GM21390 (cell line): ENCODE data around the gene NODAL.
"Not testable (repeated sequence)": the region's sequence is repeated elsewhere in the genome, so short reads cannot be mapped to it uniquely, and the experiment has no call there.

ENCODE experiments used
- ATAC-seq: cut with Tn5 transposase; IDR thresholded peaks from one replicate; pipeline ENCODE4 v1.9.1; 2021; ENCODE audit not compliant: unreplicated experiment

The NODAL gene

GRCh38 chr10:70441161-70441894, at the start of gene NODAL:
NODAL (minus strand) TSS chr10:70441681; CDS start chr10:70441667, 14 bp downstream.
- no peak for ATAC-seq

- ATAC-seq: no peak
Measured at GRCh38 chr10:70490142-70490541, 48.7 kb upstream of the NODAL start.

DNA sequence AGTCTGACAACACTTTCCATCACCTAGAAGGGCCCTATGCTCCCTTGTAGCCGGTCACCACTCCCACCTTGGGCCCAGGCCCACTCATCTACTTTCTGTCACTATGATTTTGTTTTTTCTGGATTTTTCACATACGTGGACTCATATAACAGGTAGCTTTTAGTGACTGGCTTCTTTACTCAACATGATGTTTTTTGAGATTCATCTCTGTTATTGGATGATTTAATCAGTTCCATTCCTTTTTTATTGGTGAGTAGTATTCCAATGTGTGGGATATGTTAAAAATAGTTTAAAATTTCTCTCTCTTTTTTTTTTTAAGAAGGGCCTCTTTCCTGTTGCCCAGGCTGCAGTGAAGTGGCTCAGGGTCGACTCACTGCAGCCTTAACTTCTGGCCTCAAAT, 46.3 kb upstream of the NODAL start:
- no peak for ATAC-seq

- ATAC-seq: not testable (repeated sequence)
Measured at GRCh38 chr10:70483872-70484271, 42.4 kb upstream of the NODAL start.

- ATAC-seq: no peak
Measured at GRCh38 chr10:70482982-70483760, 41.7 kb upstream of the NODAL start.

DNA sequence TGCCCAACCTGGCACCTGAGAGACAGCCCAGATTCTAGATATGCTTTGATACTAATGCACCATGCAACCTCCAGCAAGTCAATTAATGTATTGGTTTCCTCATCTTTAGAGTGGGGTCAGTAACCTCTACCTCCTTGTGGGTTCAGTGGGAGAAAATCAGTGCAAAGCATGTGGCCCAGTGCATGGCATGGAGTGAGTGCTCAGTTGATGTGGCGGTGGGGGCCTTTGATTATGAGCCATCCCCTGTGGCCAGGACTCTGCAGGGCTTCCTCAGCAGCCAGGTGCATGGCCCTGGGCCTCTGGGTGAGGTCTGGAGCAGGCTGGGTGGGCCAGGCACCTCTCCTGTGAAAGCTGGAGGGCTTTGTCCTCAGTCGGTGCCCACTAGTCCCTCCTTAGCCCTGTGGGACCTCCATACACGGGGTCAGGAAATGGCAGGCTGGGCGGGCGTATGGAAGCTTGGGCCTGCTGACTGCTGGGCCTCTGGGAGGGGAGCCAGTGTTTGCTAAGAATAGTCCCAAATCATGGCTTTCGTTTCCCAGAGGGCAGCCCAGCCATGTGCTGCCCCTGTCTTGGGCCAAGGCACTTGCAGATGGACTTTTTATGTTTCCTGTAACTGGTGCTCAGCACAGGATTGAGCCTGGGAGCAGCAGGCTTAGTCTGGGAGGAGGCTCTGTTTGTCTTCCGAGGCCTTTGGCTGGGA, 40.5 kb upstream of the NODAL start:
- ATAC-seq: no peak

DNA sequence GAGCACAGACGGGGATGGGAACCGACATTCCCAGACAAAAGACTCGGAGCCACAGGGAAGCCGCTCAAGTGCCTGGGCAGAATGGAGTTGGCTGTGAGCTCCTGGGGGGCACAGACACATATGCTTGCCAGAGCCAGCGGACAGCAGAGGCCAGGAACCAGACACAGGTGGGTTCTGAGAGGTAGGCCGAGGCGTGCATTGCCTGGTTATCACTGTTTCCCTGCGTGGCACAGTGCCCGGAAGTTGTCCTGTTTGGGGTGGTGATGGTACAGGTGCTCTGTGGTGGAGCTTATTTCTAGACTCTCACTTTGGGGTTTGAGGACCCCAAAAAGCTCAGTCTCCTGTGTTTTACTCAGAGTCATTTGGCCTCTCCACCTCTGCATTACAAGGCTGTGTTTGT, 39.6 kb upstream of the NODAL start:
- ATAC-seq: no peak

DNA sequence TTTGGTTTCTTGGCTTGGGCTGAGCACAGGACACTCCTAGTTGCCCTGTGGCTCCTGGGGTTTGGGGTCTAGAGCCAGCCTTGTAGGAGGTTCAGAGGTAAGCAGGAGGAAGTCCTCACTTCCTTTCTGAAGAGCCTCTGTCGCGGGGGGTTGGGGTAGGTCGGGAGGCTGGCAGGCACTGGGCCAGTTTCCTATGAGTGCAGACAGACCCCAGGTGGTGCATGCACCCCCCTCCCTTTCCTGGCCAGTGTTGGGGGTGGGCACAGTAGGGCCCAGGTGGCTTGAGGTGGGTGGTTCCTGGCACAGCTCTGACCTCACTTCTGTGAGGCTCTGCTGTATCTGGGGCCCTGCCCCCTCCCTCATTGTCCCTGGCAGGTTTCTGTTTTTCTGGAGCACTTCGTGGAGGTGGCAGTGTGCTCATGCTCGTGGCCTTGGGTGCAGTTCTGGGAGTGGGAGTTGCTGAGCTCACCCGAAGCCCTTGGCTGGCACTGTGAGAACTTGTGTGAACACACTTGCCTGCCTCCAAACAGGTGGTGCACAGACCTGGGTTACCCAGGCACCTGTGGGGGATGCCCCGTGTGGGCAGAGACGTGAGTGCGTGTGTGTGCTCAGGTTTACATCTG, 38.9 kb upstream of the NODAL start:
- no peak for ATAC-seq

- no peak for ATAC-seq
Measured at GRCh38 chr10:70479626-70480238, 38.3 kb upstream of the NODAL start.

DNA sequence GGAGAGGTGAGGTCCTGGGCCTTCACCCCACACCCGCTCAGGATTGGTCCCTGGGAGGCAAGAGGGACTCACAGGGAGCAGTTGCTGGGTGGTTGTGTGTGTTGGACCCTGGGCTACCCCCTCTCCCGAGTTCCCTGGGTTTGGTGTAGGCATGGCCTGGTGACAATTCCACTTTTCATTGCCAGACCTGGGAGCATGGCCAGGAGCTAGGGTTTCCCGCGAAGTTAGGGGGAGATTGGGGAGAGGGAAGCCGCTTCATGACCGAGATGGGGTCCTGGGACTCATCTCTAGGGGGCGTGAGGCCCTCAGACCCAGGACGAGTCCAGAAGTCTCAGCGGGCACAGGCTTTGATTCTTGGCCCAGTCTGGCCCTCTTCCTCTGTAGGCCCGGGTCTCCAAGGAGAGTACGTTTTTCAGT, 37.7 kb upstream of the NODAL start:
- ATAC-seq: no peak

GRCh38 chr10:70478191-70479164, 37.0 kb upstream of the NODAL start, which contains the start of gene PALD1:
PALD1 (plus strand) TSS chr10:70478767; CDS start chr10:70525952, 47,185 bp downstream.
- no peak for ATAC-seq

DNA sequence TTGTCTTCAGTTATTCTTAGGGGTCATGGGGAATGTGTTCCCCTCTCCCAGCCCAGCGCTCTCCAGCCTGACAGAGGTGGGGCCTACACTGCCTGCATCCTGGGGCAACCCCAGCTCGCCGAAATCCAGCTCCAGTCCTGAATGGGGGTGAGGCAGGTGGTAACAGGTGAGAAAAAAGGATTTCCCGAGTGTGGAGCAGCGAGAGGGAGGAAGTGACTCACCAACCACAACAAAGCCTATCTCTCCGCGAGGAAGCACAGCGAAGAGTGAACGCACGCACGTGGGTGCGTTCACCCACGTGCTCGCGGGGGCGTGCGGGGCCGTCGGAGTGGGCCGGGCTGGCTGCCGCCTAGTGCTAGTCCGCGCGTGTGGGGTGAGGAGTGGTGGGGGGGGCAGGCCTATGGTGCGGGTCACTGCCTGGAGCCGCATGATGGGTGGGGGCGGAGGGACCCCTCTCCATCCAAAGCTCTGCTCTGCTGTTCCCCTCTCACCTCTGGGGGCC, 36.2 kb upstream of the NODAL start:
- no peak for ATAC-seq

GRCh38 chr10:70476249-70477035, 35.0 kb upstream of the NODAL start:
- ATAC-seq: no peak

DNA sequence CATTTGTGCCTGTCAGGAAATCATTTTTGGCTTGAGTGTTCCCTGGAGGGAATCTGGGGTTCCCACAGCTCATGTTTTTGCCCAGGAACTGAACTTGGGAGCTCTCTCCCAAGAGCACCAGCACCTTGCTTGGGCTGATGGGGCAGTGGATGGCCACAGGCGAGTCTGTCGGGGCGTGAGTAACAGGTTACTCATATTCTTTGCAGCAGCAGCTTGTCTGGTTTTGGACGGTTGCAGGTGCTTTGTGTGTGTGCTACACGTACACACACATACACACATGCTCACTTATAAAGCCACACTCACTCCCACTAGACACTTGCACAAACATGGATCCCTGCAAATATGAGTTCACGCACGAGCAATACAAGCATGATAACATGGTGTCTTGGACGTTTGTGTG, 34.2 kb upstream of the NODAL start:
- no peak for ATAC-seq

GRCh38 chr10:70474780-70475179, 33.3 kb upstream of the NODAL start:
- ATAC-seq: no peak

DNA sequence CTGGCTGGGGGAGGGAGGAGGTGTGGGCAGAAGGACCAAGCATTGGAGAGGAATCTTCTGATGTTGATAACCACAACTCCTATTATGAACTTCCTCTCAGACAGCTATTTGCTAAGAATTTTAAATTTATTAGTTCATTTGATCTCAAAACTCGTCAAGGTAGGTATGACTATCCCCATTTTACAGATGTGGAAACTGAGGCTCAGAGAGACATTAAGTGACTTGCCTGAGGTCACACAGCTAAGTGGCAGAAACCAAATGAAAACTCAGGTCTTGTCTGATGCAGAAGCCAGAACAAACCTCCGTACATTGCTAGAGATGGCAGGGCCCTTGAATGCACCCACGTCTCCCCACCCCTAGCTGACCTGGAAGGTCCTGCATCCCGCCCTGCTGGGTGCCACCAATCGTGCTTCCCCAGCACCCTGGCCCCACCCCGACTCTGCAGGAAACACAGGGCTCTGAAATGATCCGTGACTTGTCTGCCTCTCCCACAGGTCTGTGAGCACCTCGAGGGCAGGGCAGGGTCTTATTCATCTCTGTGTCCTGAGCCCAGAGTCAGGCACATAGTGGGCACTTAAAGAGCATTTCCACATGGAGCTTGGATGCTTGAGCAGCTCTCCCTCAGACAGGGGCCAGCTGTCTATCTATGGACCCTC, 31.4 kb upstream of the NODAL start:
- no peak for ATAC-seq

DNA sequence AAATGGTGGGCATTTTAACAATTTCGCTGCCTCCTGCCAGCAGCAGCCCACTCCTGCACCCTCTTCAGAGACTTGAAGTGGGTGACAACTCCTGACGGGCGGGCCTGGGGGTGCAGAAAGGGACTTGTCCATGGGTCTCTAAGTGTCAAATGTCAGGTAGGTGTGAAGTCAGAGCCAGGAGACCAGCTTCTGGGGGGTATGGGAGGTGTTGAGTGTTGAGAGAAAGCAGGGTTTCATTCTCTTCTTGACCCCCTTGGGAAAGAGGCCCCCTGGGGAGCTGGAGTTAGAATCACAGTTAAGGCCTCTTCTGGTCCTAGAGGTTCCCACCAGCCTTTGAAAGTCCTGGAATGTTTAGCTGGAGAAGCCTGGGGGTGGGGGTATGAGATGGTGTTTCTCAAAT, 25.5 kb upstream of the NODAL start:
- ATAC-seq: no peak

DNA sequence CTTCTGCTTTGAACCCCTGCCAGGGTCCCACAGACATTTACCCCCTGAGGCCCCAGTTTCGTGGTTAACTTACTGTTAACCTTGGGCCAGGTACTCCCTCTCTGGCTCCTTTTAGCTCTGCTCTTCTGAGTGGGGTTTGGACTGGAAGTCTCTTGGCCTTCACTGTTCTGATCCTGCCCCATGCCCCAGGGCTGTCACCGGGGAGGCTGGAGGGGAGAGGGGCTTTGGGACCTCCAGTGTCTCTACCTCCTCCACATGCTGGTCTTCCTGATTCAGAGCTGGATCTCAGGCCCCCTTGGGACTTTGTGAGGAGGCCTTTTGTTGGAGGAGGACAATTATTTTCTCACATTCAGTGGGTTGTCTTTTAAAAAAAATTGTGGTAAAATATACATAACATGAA, 24.4 kb upstream of the NODAL start:
- no peak for ATAC-seq
